MM.1S (cell line): ENCODE data around the gene BMF.

Experiments used
- DNase-seq: peaks from one replicate; pipeline ENCODE4 v3.0.0-alpha.2; 2015
- H2AFZ ChIP-seq: fragments of 300-600 bp; sonication (generic); 2 replicates; pipeline ENCODE4 v1.6.0; 2016; ENCODE audit warnings: antibody characterized with exemption, low read length
- H3F3A ChIP-seq: fragments of 300-600 bp; sonication (generic); 2 replicates; pipeline ENCODE4 v1.6.1; 2016; ENCODE audit warnings: mild to moderate bottlenecking, antibody characterized with exemption, low read length, moderate library complexity, mixed read lengths; ENCODE audit not compliant: insufficient read depth
- H3K27ac ChIP-seq: fragments of 300-600 bp; sonication (generic); 2 replicates; pipeline ENCODE4 v1.5.1; 2016; ENCODE audit warnings: mild to moderate bottlenecking, low read length
- H3K27me3 ChIP-seq: fragments of 300-600 bp; sonication (generic); replicated peaks from 2 replicates; pipeline ENCODE4 v1.6.0; 2016; ENCODE audit warnings: low read length; ENCODE audit not compliant: insufficient read depth
- H3K36me3 ChIP-seq: fragments of 300-600 bp; sonication (generic); replicated peaks from 2 replicates; pipeline ENCODE4 v1.6.1; 2016; ENCODE audit warnings: mild to moderate bottlenecking, low read length, mixed read lengths; ENCODE audit not compliant: insufficient read depth
- H3K4me1 ChIP-seq: fragments of 300-600 bp; sonication (generic); 2 replicates; pipeline ENCODE4 v1.6.1; 2016; ENCODE audit warnings: low read length, mixed read lengths
- H3K4me2 ChIP-seq: fragments of 300-600 bp; sonication (generic); 2 replicates; pipeline ENCODE4 v1.6.0; 2016; ENCODE audit warnings: low read depth, low read length
- H3K4me3 ChIP-seq: fragments of 300-600 bp; sonication (generic); 2 replicates; pipeline ENCODE4 v1.5.1; 2016; ENCODE audit warnings: low read length, mixed read lengths
- H3K79me2 ChIP-seq: fragments of 300-600 bp; sonication (generic); 2 replicates; pipeline ENCODE4 v1.6.1; 2016; ENCODE audit warnings: mixed run types, low read length, mixed read lengths
- H3K9ac ChIP-seq: fragments of 300-600 bp; sonication (generic); 2 replicates; pipeline ENCODE4 v1.6.1; 2016; ENCODE audit warnings: low read length, mixed read lengths
- H3K9me2 ChIP-seq: fragments of 300-600 bp; sonication (generic); replicated peaks from 2 replicates; pipeline ENCODE4 v1.6.1; 2016; ENCODE audit warnings: mild to moderate bottlenecking, low read length, mixed read lengths; ENCODE audit not compliant: insufficient read depth
- H3K9me3 ChIP-seq: fragments of 300-600 bp; sonication (generic); replicated peaks from 2 replicates; pipeline ENCODE4 v1.6.1; 2016; ENCODE audit warnings: mild to moderate bottlenecking, low read length, mixed read lengths; ENCODE audit not compliant: insufficient read depth
- H4K20me1 ChIP-seq: fragments of 300-600 bp; sonication (generic); 2 replicates; pipeline ENCODE4 v1.6.1; 2016; ENCODE audit warnings: mild to moderate bottlenecking, low read length, moderate library complexity, mixed read lengths; ENCODE audit not compliant: insufficient read depth
- EZH2 ChIP-seq: fragments of 300-600 bp; sonication (generic); optimal IDR thresholded peaks from 2 replicates; pipeline ENCODE3; 2017; ENCODE audit warnings: low read depth, mild to moderate bottlenecking, antibody characterized with exemption, low read length, mixed read lengths
- EZH2phosphoT487 ChIP-seq: fragments of 300-600 bp; sonication (generic); IDR thresholded peaks from 2 replicates; pipeline ENCODE4 v1.6.1; 2018; ENCODE audit warnings: antibody characterized with exemption, low read length
- TF ChIP-seq, protein P1 (sequence below): fragments of 300-600 bp; sonication (generic); IDR thresholded peaks from 2 replicates; pipeline ENCODE4 v1.5.1; 2016; ENCODE audit warnings: antibody characterized with exemption, low read length, mixed read lengths

Gene BMF

DNA sequence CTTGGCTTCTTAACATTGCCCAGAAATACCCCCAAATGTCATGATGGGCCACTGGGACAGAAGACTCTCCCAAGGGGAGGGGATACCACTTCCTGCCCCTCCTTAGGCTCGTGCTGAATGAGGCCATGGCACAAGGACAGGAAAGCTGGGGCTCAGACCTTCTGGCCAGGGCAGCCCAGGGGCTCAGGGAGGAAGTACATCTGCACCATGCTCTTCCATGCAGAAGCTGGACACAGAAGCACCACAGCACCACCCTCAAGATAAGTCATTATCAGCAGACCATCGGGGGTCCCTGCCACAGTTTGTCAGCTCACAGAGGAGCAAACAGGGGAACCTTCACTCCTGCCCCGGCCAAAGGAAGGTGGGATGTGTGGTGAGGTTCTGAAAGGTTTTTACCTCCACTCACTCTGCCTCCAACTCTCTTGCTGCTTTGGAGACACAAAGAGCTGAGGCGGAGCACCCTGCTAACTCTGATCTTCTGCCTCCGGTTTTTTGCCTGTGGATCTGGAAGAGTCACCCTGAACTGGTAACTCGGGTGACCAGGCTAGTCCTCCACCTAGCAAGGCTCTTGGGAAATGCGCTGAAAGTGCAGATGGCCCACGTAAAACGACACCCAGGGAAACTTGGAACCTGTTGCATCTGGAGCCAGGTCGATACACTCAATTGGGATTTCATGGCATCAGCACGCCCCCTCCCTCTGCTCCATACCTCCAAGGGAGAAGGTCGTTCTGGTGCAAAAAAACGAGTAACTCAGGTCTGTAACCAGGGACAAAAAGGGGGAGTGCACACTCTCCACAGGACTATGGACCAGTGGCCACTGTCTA, 8.3 kb downstream of the BMF start:
- no peak for DNase-seq
- no peak for TF ChIP-seq EZH2
- TF ChIP-seq, protein P1, sequence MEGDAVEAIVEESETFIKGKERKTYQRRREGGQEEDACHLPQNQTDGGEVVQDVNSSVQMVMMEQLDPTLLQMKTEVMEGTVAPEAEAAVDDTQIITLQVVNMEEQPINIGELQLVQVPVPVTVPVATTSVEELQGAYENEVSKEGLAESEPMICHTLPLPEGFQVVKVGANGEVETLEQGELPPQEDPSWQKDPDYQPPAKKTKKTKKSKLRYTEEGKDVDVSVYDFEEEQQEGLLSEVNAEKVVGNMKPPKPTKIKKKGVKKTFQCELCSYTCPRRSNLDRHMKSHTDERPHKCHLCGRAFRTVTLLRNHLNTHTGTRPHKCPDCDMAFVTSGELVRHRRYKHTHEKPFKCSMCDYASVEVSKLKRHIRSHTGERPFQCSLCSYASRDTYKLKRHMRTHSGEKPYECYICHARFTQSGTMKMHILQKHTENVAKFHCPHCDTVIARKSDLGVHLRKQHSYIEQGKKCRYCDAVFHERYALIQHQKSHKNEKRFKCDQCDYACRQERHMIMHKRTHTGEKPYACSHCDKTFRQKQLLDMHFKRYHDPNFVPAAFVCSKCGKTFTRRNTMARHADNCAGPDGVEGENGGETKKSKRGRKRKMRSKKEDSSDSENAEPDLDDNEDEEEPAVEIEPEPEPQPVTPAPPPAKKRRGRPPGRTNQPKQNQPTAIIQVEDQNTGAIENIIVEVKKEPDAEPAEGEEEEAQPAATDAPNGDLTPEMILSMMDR = no peak
- no peak for TF ChIP-seq EZH2phosphoT487
- peak overlapping the region; percentile 99 for H3K27ac ChIP-seq

DNA sequence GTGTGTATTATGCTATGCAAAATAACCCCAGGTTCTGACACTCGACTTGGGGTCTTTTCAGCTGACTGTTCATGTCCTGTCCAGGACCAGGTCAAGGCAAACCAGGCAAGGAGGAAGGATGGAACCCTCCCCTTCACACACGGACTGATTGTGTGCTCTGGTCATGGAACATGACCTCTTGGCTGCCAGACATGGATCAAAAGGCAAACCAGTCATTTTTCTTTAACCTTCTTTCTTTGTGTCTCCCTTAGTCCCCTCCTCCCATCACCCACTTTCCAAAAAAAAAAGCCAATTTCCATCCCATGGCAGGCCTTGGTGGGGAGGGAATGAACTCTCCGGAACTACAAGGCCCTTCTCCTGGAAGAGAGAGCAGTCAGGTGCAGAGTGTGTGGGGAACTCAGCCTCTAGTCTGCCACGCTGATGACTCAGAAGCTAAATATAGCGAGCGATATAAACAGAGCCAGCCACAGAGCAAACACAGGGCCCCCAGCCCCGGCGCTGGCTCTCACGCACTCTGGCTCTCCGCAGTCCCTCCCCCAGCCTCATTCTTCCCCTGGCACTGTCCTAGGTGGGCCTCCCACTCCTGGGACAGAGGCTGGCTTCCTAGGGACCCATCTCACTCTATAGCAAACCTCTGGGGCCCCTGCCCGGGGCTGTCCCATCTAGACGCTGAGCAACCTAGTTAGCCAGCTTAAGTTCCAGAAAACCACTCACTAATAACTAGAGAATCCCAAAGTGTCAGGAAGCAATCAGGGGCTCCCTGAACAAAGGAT, 10.0 kb downstream of the BMF start:
- peak overlapping the region; percentile 79 for H3K4me2 ChIP-seq
- peaks cover 94% of the 10 kb centered on the region for H3K4me1 ChIP-seq
- H2AFZ ChIP-seq = no peak overlapping the region
- peaks cover 56% of the 10 kb centered on the region for H3F3A ChIP-seq
- peak overlapping the region; percentile 99 for H3K27ac ChIP-seq
- no peaks in the 10 kb centered on the region for H3K9me2 ChIP-seq
- no peaks in the 10 kb centered on the region for H4K20me1 ChIP-seq
- no peaks in the 10 kb centered on the region for H3K36me3 ChIP-seq
- peak overlapping the region; percentile 11; the same call in 1 of the 2 replicates for H3K4me3 ChIP-seq
- TF ChIP-seq, protein P1 = no peak
- no peak for TF ChIP-seq EZH2phosphoT487
- no peak for TF ChIP-seq EZH2
- H3K9ac ChIP-seq = peak overlapping the region; percentile 81
- peak; percentile 93 for DNase-seq
- peaks cover 71% of the 10 kb centered on the region for H3K79me2 ChIP-seq
- H3K9me3 ChIP-seq = no peaks in the 10 kb centered on the region
- H3K27me3 ChIP-seq = no peaks in the 10 kb centered on the region

More for the DNA sequence above, 8.3 kb downstream of the BMF start:
- Histone ChIP-seq H3K36me3 (no peaks in the 10 kb centered on the region), H3K9me3 (no peaks in the 10 kb centered on the region), H3K79me2 (peaks cover 70% of the 10 kb centered on the region), H3K4me2 (peak overlapping the region; percentile 27), H4K20me1 (no peaks in the 10 kb centered on the region), H2AFZ (no peak overlapping the region), H3K27me3 (no peaks in the 10 kb centered on the region), H3K4me1 (peaks cover 95% of the 10 kb centered on the region), H3K9ac (peak overlapping the region; percentile 7), H3K4me3 (no peak overlapping the region), H3F3A (peaks cover 67% of the 10 kb centered on the region), H3K9me2 (no peaks in the 10 kb centered on the region)

DNA sequence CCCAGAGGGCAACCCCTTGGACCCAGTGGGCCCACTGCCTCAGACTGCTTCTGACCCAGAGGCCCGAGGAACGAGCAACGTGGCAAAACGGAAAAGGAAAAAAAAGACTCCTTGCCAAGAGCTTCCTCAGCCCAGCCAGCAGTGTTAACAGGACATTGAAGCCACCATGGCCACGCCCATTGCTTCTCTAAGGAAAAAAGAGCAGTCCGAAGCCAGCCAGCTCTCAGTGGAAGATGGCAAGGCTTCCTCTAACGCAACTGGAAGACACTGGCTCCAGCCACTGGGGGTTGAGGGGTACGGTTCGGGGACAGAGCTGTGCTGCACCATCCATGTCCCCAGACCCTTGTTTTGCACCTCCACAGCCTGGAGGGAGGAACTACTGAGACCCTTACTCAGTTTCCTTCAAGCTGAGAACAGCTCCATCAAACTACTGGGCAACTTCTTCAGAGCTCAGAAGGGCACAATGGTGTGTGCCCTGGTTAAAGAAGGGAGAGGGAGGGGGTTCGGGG, 10.7 kb downstream of the BMF start:
- H3F3A ChIP-seq = peaks cover 56% of the 10 kb centered on the region
- H3K27ac ChIP-seq = peak overlapping the region; percentile 99
- peak; percentile 77 for DNase-seq

More for the DNA sequence above, 10.7 kb downstream of the BMF start:
- peak overlapping the region; percentile 81 for H3K9ac ChIP-seq
- no peaks in the 10 kb centered on the region for H3K9me2 ChIP-seq
- H3K9me3 ChIP-seq = no peaks in the 10 kb centered on the region
- peak overlapping the region; percentile 30; the same call in 1 of the 2 replicates for H2AFZ ChIP-seq
- no peaks in the 10 kb centered on the region for H3K36me3 ChIP-seq
- peak overlapping the region; percentile 79 for H3K4me2 ChIP-seq
- no peak for TF ChIP-seq EZH2phosphoT487
- no peak for TF ChIP-seq EZH2
- TF ChIP-seq, protein P1 = no peak
- no peaks in the 10 kb centered on the region for H4K20me1 ChIP-seq
- peaks cover 71% of the 10 kb centered on the region for H3K79me2 ChIP-seq
- H3K4me3 ChIP-seq = 0 out of 2 replicates have a peak overlapping the region, but pooled peaks have one; percentile 11
- H3K27me3 ChIP-seq = no peaks in the 10 kb centered on the region
- peaks cover 88% of the 10 kb centered on the region for H3K4me1 ChIP-seq
